Trophoblast cell (in vitro differentiated cells and primary cell): Measurements from ENCODE around the gene F5.

ENCODE experiments used
- DNase-seq, 2 donors: peaks; one replicate each; pipeline ENCODE4 v3.0.0-alpha.2; 2016
- H2AFZ ChIP-seq: 2 replicates; pipeline ENCODE4 v1.6.1; 2013; ENCODE audit warnings: low read length, moderate library complexity, mild to moderate bottlenecking; ENCODE audit not compliant: insufficient read depth, poor library complexity
- H2AK5ac ChIP-seq: 2 replicates; pipeline ENCODE4 v1.6.1; 2013; ENCODE audit warnings: mild to moderate bottlenecking, low read length
- H2BK120ac ChIP-seq: 2 replicates; pipeline ENCODE4 v1.6.1; 2013; ENCODE audit warnings: low read length, mild to moderate bottlenecking, moderate library complexity; ENCODE audit not compliant: insufficient read depth, poor library complexity
- H2BK12ac ChIP-seq: 2 replicates; pipeline ENCODE4 v1.6.1; 2013; ENCODE audit warnings: mild to moderate bottlenecking, low read length, moderate library complexity
- H2BK5ac ChIP-seq: 2 replicates; pipeline ENCODE4 v1.6.1; 2013; ENCODE audit warnings: low read length, low read depth, moderate library complexity, mild to moderate bottlenecking; ENCODE audit not compliant: poor library complexity
- H3K14ac ChIP-seq: 2 replicates; pipeline ENCODE4 v1.6.1; 2013; ENCODE audit warnings: mild to moderate bottlenecking, low read length
- H3K18ac ChIP-seq: 2 replicates; pipeline ENCODE4 v1.6.1; 2013; ENCODE audit warnings: mild to moderate bottlenecking, low read length
- H3K23ac ChIP-seq: 2 replicates; pipeline ENCODE4 v1.6.1; 2013; ENCODE audit warnings: low read length
- H3K27ac ChIP-seq: 2 replicates; pipeline ENCODE4 v1.5.1; 2013; ENCODE audit warnings: low read depth, mild to moderate bottlenecking, inconsistent platforms, low read length, moderate library complexity
- H3K27me3 ChIP-seq: 2 replicates; pipeline ENCODE4 v1.6.1; 2013; ENCODE audit warnings: inconsistent platforms, mild to moderate bottlenecking, low read length, moderate library complexity; ENCODE audit not compliant: insufficient read depth
- H3K36me3 ChIP-seq, 2 experiments: 1 replicate in 1 of 2; 2 replicates in 1 of 2; pipeline ENCODE4 v1.6.1; 2013; ENCODE audit warnings: low read length in 2 of 2, mild to moderate bottlenecking in 2 of 2, moderate library complexity in 1 of 2; ENCODE audit not compliant: insufficient read depth in 2 of 2, control insufficient read depth in 1 of 2
- H3K4ac ChIP-seq: 2 replicates; pipeline ENCODE4 v1.6.1; 2013; ENCODE audit warnings: low read depth, mild to moderate bottlenecking, low read length, moderate library complexity
- H3K4me1 ChIP-seq, 2 experiments: 1 replicate in 1 of 2; 2 replicates in 1 of 2; pipeline ENCODE4 v1.6.1; 2013; ENCODE audit warnings: low read length in 2 of 2, mild to moderate bottlenecking in 2 of 2, moderate library complexity in 1 of 2; ENCODE audit not compliant: insufficient read depth in 2 of 2, control insufficient read depth in 1 of 2
- H3K4me2 ChIP-seq: 2 replicates; pipeline ENCODE4 v1.6.1; 2013; ENCODE audit warnings: inconsistent platforms, mild to moderate bottlenecking, low read length, moderate library complexity
- H3K4me3 ChIP-seq: 2 replicates; pipeline ENCODE4 v1.5.1; 2013; ENCODE audit warnings: mild to moderate bottlenecking, low read depth, low read length, inconsistent platforms
- H3K79me1 ChIP-seq: one replicate; pipeline ENCODE4 v1.6.1; 2013; ENCODE audit warnings: low read length
- H3K79me2 ChIP-seq: 2 replicates; pipeline ENCODE4 v1.6.1; 2013; ENCODE audit warnings: low read length, mild to moderate bottlenecking; ENCODE audit not compliant: control insufficient read depth, insufficient read depth, poor library complexity
- H3K9ac ChIP-seq: 2 replicates; pipeline ENCODE4 v1.6.1; 2013; ENCODE audit warnings: mild to moderate bottlenecking, low read length
- H3K9me3 ChIP-seq: 2 replicates; pipeline ENCODE4 v1.6.1; 2013; ENCODE audit warnings: low read depth, mild to moderate bottlenecking, control low read depth, inconsistent platforms, low read length; ENCODE audit not compliant: insufficient read depth
- H4K12ac ChIP-seq: 2 replicates; pipeline ENCODE4 v1.6.1; 2013; ENCODE audit warnings: low read depth, mild to moderate bottlenecking, low read length, moderate library complexity
- H4K8ac ChIP-seq: 2 replicates; pipeline ENCODE4 v1.6.1; 2013; ENCODE audit warnings: low read depth, mild to moderate bottlenecking, low read length, moderate library complexity
- H4K91ac ChIP-seq: one replicate; pipeline ENCODE4 v1.6.1; 2013; ENCODE audit warnings: low read depth, mild to moderate bottlenecking, low read length, moderate library complexity
- WGBS: extraction: QIAGEN DNeasy Blood & Tissue Kit; methylation state at CpG from one replicate; pipeline ENCODE4 v1.1.7; 2013; ENCODE audit warnings: missing lambda C conversion rate; ENCODE audit not compliant: insufficient read length, insufficient coverage; ENCODE audit errors: extremely low coverage; 5-methylcytosine and 5-hydroxymethylcytosine counted together

Gene F5

DNA sequence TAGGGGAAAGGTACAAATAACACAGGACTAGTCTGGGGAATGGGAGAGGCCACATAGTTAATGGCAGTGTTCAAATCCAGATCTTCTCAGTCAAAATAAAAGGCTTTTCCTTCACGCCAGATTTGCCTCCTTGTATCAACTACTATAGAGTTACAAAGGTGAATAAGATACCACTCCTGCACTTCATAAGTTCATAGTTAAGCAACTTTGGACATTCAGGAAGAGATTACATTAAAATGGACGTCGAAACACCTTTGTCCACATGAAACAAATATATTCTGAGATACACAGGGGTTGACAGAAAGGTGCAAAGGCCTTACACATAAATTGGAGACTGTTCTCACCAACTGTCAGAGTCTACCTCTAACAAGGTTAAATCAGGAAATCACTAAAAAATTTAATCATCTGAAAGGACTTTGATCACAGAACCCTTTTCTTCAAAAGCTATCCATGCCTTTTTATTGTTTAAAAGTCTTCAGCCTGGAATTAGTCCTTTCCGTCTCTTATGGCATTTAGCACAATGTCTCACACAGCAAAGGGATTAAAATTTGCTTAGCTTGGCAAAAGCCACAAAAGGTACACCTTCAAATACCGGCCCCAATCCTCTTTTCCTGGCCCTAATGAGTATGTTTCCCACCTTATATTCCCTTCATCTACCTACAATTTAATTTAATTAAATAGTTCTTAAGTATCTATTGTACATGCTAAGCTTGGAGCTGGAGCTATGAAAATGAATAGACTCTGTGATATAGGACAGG is 8.1 kb downstream of the F5 start:
- H4K8ac ChIP-seq = no peak overlapping the region
- no peak overlapping the region for H3K4ac ChIP-seq
- H2BK12ac ChIP-seq = no peak overlapping the region
- H3K79me2 ChIP-seq = no peaks in the 10 kb centered on the region
- no peak overlapping the region for H2BK120ac ChIP-seq
- no peak for DNase-seq
- H3K36me3 ChIP-seq = no peaks in the 10 kb centered on the region
- no peak overlapping the region for H3K18ac ChIP-seq
- no peak overlapping the region for H3K4me2 ChIP-seq
- H2AFZ ChIP-seq = no peak overlapping the region
- H3K23ac ChIP-seq = no peak overlapping the region
- no peak overlapping the region for H4K12ac ChIP-seq
- H2BK5ac ChIP-seq = no peak overlapping the region
- no peak overlapping the region for H2AK5ac ChIP-seq
- no peak overlapping the region for H3K4me3 ChIP-seq
- no CpG with 5 or more reads among the region's 5 CpGs for WGBS
- H4K91ac ChIP-seq = no peak overlapping the region
- H3K9ac ChIP-seq = no peak overlapping the region
- no peaks in the 10 kb centered on the region for H3K4me1 ChIP-seq
- H3K27me3 ChIP-seq = no peaks in the 10 kb centered on the region
- H3K14ac ChIP-seq = no peak overlapping the region
- no peaks in the 10 kb centered on the region for H3K79me1 ChIP-seq
- no peak overlapping the region for H3K27ac ChIP-seq
- H3K9me3 ChIP-seq = no peaks in the 10 kb centered on the region

- Histone ChIP-seq H2BK5ac (no peak overlapping the region), H4K91ac (no peak overlapping the region), H3K79me1 (peaks cover 1% of the 10 kb centered on the region), H4K8ac (no peak overlapping the region), H2AK5ac (no peak overlapping the region), H3K18ac (no peak overlapping the region), H3K4ac (no peak overlapping the region), H4K12ac (no peak overlapping the region), H2AFZ (no peak overlapping the region), H3K9me3 (no peaks in the 10 kb centered on the region), H3K36me3 (no peaks in the 10 kb centered on the region), H2BK12ac (no peak overlapping the region), H3K79me2 (no peaks in the 10 kb centered on the region), H3K23ac (no peak overlapping the region), H3K14ac (no peak overlapping the region), H3K27me3 (no peaks in the 10 kb centered on the region), H3K4me2 (no peak overlapping the region), H3K27ac (no peak overlapping the region), H3K4me3 (no peak overlapping the region), H3K9ac (no peak overlapping the region), H3K4me1 (no peaks in the 10 kb centered on the region), H2BK120ac (no peak overlapping the region)
- no peak for DNase-seq
- no CpG with 5 or more reads among the region's 1 CpG for WGBS
Measured at GRCh38 chr1:169576935-169577331, 9.3 kb downstream of the F5 start.

- H3K27me3 ChIP-seq = no peaks in the 10 kb centered on the region
- H4K12ac ChIP-seq = no peak overlapping the region
- no peaks in the 10 kb centered on the region for H3K36me3 ChIP-seq
- H3K79me1 ChIP-seq = peaks cover 1% of the 10 kb centered on the region
- no peak overlapping the region for H3K14ac ChIP-seq
- no peak overlapping the region for H4K91ac ChIP-seq
- H3K9ac ChIP-seq = no peak overlapping the region
- H3K18ac ChIP-seq = no peak overlapping the region
- H2BK5ac ChIP-seq = no peak overlapping the region
- no peak overlapping the region for H3K27ac ChIP-seq
- no peak overlapping the region for H2AK5ac ChIP-seq
- no peak for DNase-seq
- no peaks in the 10 kb centered on the region for H3K79me2 ChIP-seq
- no peak overlapping the region for H3K4me2 ChIP-seq
- H3K4me3 ChIP-seq = no peak overlapping the region
- H3K9me3 ChIP-seq = no peaks in the 10 kb centered on the region
- H2AFZ ChIP-seq = no peak overlapping the region
- no peak overlapping the region for H2BK120ac ChIP-seq
- no peak overlapping the region for H4K8ac ChIP-seq
- no peak overlapping the region for H3K4ac ChIP-seq
- WGBS = no CpG with 5 or more reads among the region's 5 CpGs
- no peak overlapping the region for H3K23ac ChIP-seq
- H2BK12ac ChIP-seq = no peak overlapping the region
- no peaks in the 10 kb centered on the region for H3K4me1 ChIP-seq
Measured at GRCh38 chr1:169576241-169576934, 9.9 kb downstream of the F5 start.

DNA sequence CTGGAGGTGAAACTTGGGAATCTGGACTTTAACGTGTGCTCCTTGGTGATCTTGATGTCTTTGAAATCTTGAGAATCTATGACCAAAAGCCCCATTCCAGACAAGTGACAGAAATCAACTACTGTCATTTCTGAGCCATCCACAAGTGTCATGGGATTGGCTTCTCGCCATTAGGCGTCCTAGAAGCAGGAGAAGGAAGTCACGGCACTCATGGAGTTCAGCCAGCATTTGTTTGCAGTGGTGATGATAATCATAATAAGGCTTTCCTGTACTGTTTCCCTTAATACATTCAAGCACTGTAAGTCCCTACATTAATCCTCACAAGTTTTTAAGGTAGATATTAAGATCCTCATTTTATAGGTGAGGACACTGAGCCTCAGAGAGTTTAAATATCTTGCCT is 11.9 kb downstream of the F5 start:
- no peak overlapping the region for H3K9ac ChIP-seq
- no peak overlapping the region for H3K18ac ChIP-seq
- no peak overlapping the region for H3K27ac ChIP-seq
- no peaks in the 10 kb centered on the region for H3K36me3 ChIP-seq
- no peak overlapping the region for H2AK5ac ChIP-seq
- H4K8ac ChIP-seq = no peak overlapping the region
- no peak overlapping the region for H3K14ac ChIP-seq
- no peak overlapping the region for H4K91ac ChIP-seq
- peak; percentile 13 to 43 for DNase-seq
- no peak overlapping the region for H2BK5ac ChIP-seq
- H4K12ac ChIP-seq = no peak overlapping the region
- H3K79me2 ChIP-seq = no peaks in the 10 kb centered on the region
- H3K4me2 ChIP-seq = no peak overlapping the region
- H3K79me1 ChIP-seq = peaks cover 1% of the 10 kb centered on the region
- H3K4ac ChIP-seq = no peak overlapping the region
- H3K4me1 ChIP-seq = no peaks in the 10 kb centered on the region
- H2BK12ac ChIP-seq = no peak overlapping the region
- WGBS = no CpG with 5 or more reads among the region's 4 CpGs
- no peaks in the 10 kb centered on the region for H3K9me3 ChIP-seq
- H2BK120ac ChIP-seq = no peak overlapping the region
- no peak overlapping the region for H3K23ac ChIP-seq
- H3K27me3 ChIP-seq = no peaks in the 10 kb centered on the region
- no peak overlapping the region for H2AFZ ChIP-seq
- no peak overlapping the region for H3K4me3 ChIP-seq
